PC-9 (cell line): Measurements from ENCODE around the gene TSPAN33. TPM values are rescaled to one million over a fixed set of nuclear protein-coding genes. Genes with fewer than 3 reads are reported as not detected.

ENCODE experiments used
- BruUV-seq: library from RNA; stranded (reverse); fragments of 400-500 nt; replicated peaks from 2 replicates; lab custom pipeline; 2021; lab: Mats Ljungman, UMichigan
- CTCF ChIA-PET: fragments of 300-600 bp; sonication (Branson Sonifier 250); formaldehyde crosslinking; loops from one replicate; lab custom pipeline; 2022; ENCODE audit warnings: antibody characterized with exemption; lab: Charles Lee
- POLR2A ChIA-PET: fragments of 300-600 bp; sonication (Branson Sonifier 250); formaldehyde crosslinking; loops from one replicate; lab custom pipeline; 2022; ENCODE audit warnings: antibody characterized with exemption; ENCODE audit not compliant: unreplicated experiment; lab: Charles Lee
- DNase-seq, 2 experiments: peaks; one replicate each; pipeline versions ENCODE4 v3.0.0 to v3.0.0-alpha.2; 2015 to 2022; ENCODE audit warnings: mixed read lengths in 1 of 2
- H2AFZ ChIP-seq: fragments of 200-600 bp; sonication (generic); 2 replicates; pipeline ENCODE4 v1.8.1; 2017; ENCODE audit warnings: antibody characterized with exemption
- H3F3A ChIP-seq: fragments of 200-600 bp; sonication (generic); 2 replicates; pipeline ENCODE4 v1.8.1; 2017; ENCODE audit warnings: antibody characterized with exemption, mild to moderate bottlenecking, low read depth; ENCODE audit not compliant: insufficient read depth
- H3K27ac ChIP-seq: fragments of 200-600 bp; sonication (generic); 2 replicates; pipeline ENCODE4 v1.6.1; 2016; ENCODE audit warnings: mixed run types
- H3K27me3 ChIP-seq: fragments of 200-600 bp; sonication (generic); 2 replicates; pipeline ENCODE4 v1.6.1; 2016; ENCODE audit warnings: low read depth, mixed run types; ENCODE audit not compliant: insufficient read depth
- H3K36me3 ChIP-seq: fragments of 200-600 bp; sonication (generic); 2 replicates; pipeline ENCODE4 v1.6.1; 2016; ENCODE audit warnings: low read depth, mixed run types
- H3K4me1 ChIP-seq: fragments of 200-600 bp; sonication (generic); replicated peaks from 2 replicates; pipeline ENCODE4 v1.6.1; 2016; ENCODE audit warnings: mixed run types; ENCODE audit not compliant: insufficient read depth
- H3K4me2 ChIP-seq: fragments of 200-600 bp; sonication (generic); 2 replicates; pipeline ENCODE4 v1.6.1; 2017; ENCODE audit warnings: mixed run types
- H3K4me3 ChIP-seq: fragments of 200-600 bp; sonication (generic); 2 replicates; pipeline ENCODE4 v1.6.1; 2016; ENCODE audit warnings: mixed run types
- H3K79me2 ChIP-seq: fragments of 200-600 bp; sonication (generic); 2 replicates; pipeline ENCODE4 v1.6.1; 2017; ENCODE audit warnings: low read depth, mixed run types
- H3K9me2 ChIP-seq: fragments of 200-600 bp; sonication (generic); 2 replicates; pipeline ENCODE4 v1.8.1; 2017; ENCODE audit warnings: mild to moderate bottlenecking; ENCODE audit not compliant: insufficient read depth
- H3K9me3 ChIP-seq: fragments of 200-600 bp; sonication (generic); 2 replicates; pipeline ENCODE4 v1.8.1; 2016; ENCODE audit warnings: low read depth; ENCODE audit not compliant: insufficient read depth
- H4K20me1 ChIP-seq: fragments of 200-600 bp; sonication (generic); 2 replicates; pipeline ENCODE4 v1.8.1; 2017; ENCODE audit not compliant: insufficient read depth
- CTCF ChIP-seq: fragments of 200-600 bp; sonication (generic); conservative IDR thresholded peaks from 2 replicates; pipeline ENCODE4 v1.6.1; 2017; ENCODE audit warnings: mixed run types, antibody characterized with exemption, mild to moderate bottlenecking, moderate library complexity
- EZH2 ChIP-seq: fragments of 200-600 bp; sonication (generic); IDR thresholded peaks from 2 replicates; pipeline ENCODE4 v1.8.0; 2017; ENCODE audit warnings: antibody characterized with exemption, low read depth
- intact Hi-C: fragments of 100-400 bp; cut with micrococcal nuclease; formaldehyde crosslinking; loops from one replicate; pipeline ENCODE4 v1.10.0; 2022; ENCODE audit not compliant: unreplicated experiment
- total RNA-seq: library from RNA; stranded (reverse); gene quantifications from 2 replicates; pipeline ENCODE4 v1.2.3, GENCODE V29; 2021

TSPAN33 gene
- total RNA-seq, 1 experiment from 2014 or later: 5.8 TPM

GRCh38 chr7:129210256-129210988 is 65.9 kb downstream of the TSPAN33 start:
- ChIA-PET CTCF (interaction anchor here (0.6 to 2.5 kb wide), 2 partner anchors 47 to 183 kb away, joined by 3 to 15 read pairs; no protein-coding TSS in a partner anchor), POLR2A (no interaction called here)
- H3K4me2 ChIP-seq: no peak overlapping the region
- no peaks in the 10 kb centered on the region for H4K20me1 ChIP-seq
- no peaks in the 10 kb centered on the region for H3K9me2 ChIP-seq
- no peak overlapping the region for H3K4me3 ChIP-seq
- H3F3A ChIP-seq: no peaks in the 10 kb centered on the region
- H3K27me3 ChIP-seq: no peaks in the 10 kb centered on the region
- no peak overlapping the region for H2AFZ ChIP-seq
- no TSS peak for BruUV-seq
- H3K79me2 ChIP-seq: no peaks in the 10 kb centered on the region
- intact Hi-C loops: loop anchor here (1.0 to 5.0 kb wide), 6 partner anchors 46 to 863 kb away; no protein-coding TSS in a partner anchor
- H3K36me3 ChIP-seq: no peaks in the 10 kb centered on the region
- peak in 1 of 2 experiments; percentile 82 for DNase-seq
- H3K4me1 ChIP-seq: no peaks in the 10 kb centered on the region
- TF ChIP-seq EZH2 (no peak), CTCF (peak; percentile 84)
- no peaks in the 10 kb centered on the region for H3K9me3 ChIP-seq
- H3K27ac ChIP-seq: no peak overlapping the region

- Histone ChIP-seq H3K36me3 (no peaks in the 10 kb centered on the region), H3K4me1 (no peaks in the 10 kb centered on the region), H3K79me2 (no peaks in the 10 kb centered on the region), H3K4me2 (no peak overlapping the region), H2AFZ (no peak overlapping the region), H3K9me2 (no peaks in the 10 kb centered on the region), H3K4me3 (no peak overlapping the region), H3F3A (no peaks in the 10 kb centered on the region), H3K27ac (no peak overlapping the region), H3K27me3 (no peaks in the 10 kb centered on the region), H4K20me1 (no peaks in the 10 kb centered on the region), H3K9me3 (no peaks in the 10 kb centered on the region)
- ChIA-PET CTCF (interaction anchor here (0.6 to 2.5 kb wide), 3 partner anchors 47 to 742 kb away, joined by 3 to 15 read pairs (median 3); no protein-coding TSS in a partner anchor), POLR2A (no interaction called here)
- no peak for DNase-seq
- intact Hi-C loops: loop anchor here (1.0 to 5.0 kb wide), 6 partner anchors 47 to 864 kb away; no protein-coding TSS in a partner anchor
- no TSS peak for BruUV-seq
- no peak for TF ChIP-seq EZH2
These were observed 66.4 kb downstream of the TSPAN33 start for GRCh38 chr7:129210989-129211312.

- no peak for DNase-seq
- Histone ChIP-seq H3K79me2 (no peaks in the 10 kb centered on the region), H4K20me1 (no peaks in the 10 kb centered on the region), H3K36me3 (no peaks in the 10 kb centered on the region), H2AFZ (no peak overlapping the region), H3K4me1 (no peaks in the 10 kb centered on the region), H3K27ac (no peak overlapping the region), H3K4me3 (no peak overlapping the region), H3F3A (no peaks in the 10 kb centered on the region), H3K9me2 (no peaks in the 10 kb centered on the region), H3K9me3 (no peaks in the 10 kb centered on the region), H3K4me2 (no peak overlapping the region), H3K27me3 (no peaks in the 10 kb centered on the region)
- ChIA-PET POLR2A (no interaction called here), CTCF (interaction anchor here (1.1 to 1.2 kb wide), 2 partner anchors 48 to 121 kb away, joined by 3 to 4 read pairs; no protein-coding TSS in a partner anchor)
- TF ChIP-seq EZH2 (no peak), CTCF (no peak)
- BruUV-seq: no TSS peak
- intact Hi-C loops: loop anchor here (5.0 kb wide), 4 partner anchors 320 to 865 kb away; no protein-coding TSS in a partner anchor
These were observed 67.6 kb downstream of the TSPAN33 start for GRCh38 chr7:129212126-129212525.
